Loucy (cell line): ENCODE measurements around the gene GUCY1B1.

ENCODE experiments used
- H2AFZ ChIP-seq: fragments of 200-600 bp; sonication (generic); 2 replicates; pipeline ENCODE4 v1.6.0; 2016; ENCODE audit warnings: antibody characterized with exemption, mild to moderate bottlenecking, low read length, moderate library complexity
- H3F3A ChIP-seq: fragments of 200-600 bp; 2 replicates; pipeline ENCODE4 v1.6.0; 2016; ENCODE audit warnings: antibody characterized with exemption, low read depth, mild to moderate bottlenecking
- H3K27me3 ChIP-seq: fragments of 200-600 bp; sonication (generic); 2 replicates; pipeline ENCODE4 v1.6.1; 2014; ENCODE audit warnings: low read length, mild to moderate bottlenecking; ENCODE audit not compliant: insufficient read depth, poor library complexity, severe bottlenecking
- H3K36me3 ChIP-seq: fragments of 200-600 bp; sonication (generic); 2 replicates; pipeline ENCODE4 v1.6.1; 2016; ENCODE audit warnings: low read length; ENCODE audit not compliant: insufficient read depth
- H3K4me1 ChIP-seq: fragments of 200-600 bp; sonication (generic); 2 replicates; pipeline ENCODE4 v1.5.1; 2014; ENCODE audit warnings: low read length, mild to moderate bottlenecking; ENCODE audit not compliant: insufficient read depth, poor library complexity, severe bottlenecking
- H3K4me2 ChIP-seq: fragments of 200-600 bp; sonication (generic); 2 replicates; pipeline ENCODE4 v1.6.0; 2014; ENCODE audit warnings: antibody characterized with exemption, low read length, low read depth, mild to moderate bottlenecking; ENCODE audit not compliant: poor library complexity, severe bottlenecking
- H3K4me3 ChIP-seq: fragments of 200-600 bp; sonication (generic); 2 replicates; pipeline ENCODE4 v1.5.1; 2014; ENCODE audit warnings: low read length, mild to moderate bottlenecking, mixed read lengths; ENCODE audit not compliant: poor library complexity, severe bottlenecking
- H3K79me2 ChIP-seq: fragments of 200-600 bp; sonication (generic); 2 replicates; pipeline ENCODE4 v1.6.1; 2014; ENCODE audit warnings: low read length; ENCODE audit not compliant: insufficient read depth
- H3K9ac ChIP-seq: fragments of 200-600 bp; sonication (generic); 2 replicates; pipeline ENCODE4 v1.6.0; 2014; ENCODE audit warnings: mild to moderate bottlenecking, low read depth, low read length, moderate library complexity; ENCODE audit not compliant: poor library complexity, severe bottlenecking
- H3K9me2 ChIP-seq: fragments of 200-600 bp; sonication (generic); replicated peaks from 2 replicates; pipeline ENCODE4 v1.6.1; 2016; ENCODE audit warnings: low read depth, low read length, mixed read lengths
- H3K9me3 ChIP-seq: fragments of 200-600 bp; sonication (generic); 2 replicates; pipeline ENCODE4 v1.6.1; 2014; ENCODE audit warnings: mild to moderate bottlenecking, antibody characterized with exemption, low read length, low read depth; ENCODE audit not compliant: insufficient read depth
- H4K20me1 ChIP-seq: fragments of 200-600 bp; sonication (generic); 2 replicates; pipeline ENCODE4 v1.6.0; 2014; ENCODE audit warnings: antibody characterized with exemption, low read length, mild to moderate bottlenecking; ENCODE audit not compliant: insufficient read depth, poor library complexity, severe bottlenecking
- EZH2phosphoT487 ChIP-seq: fragments of 200-600 bp; IDR thresholded peaks from 2 replicates; pipeline ENCODE4 v1.6.1; 2018; ENCODE audit warnings: antibody characterized with exemption, mild to moderate bottlenecking, moderate library complexity, borderline replicate concordance
- TF ChIP-seq, protein P1 (sequence below): fragments of 200-600 bp; sonication (generic); conservative IDR thresholded peaks from 2 replicates; pipeline ENCODE4 v1.5.1; 2014; ENCODE audit warnings: mild to moderate bottlenecking, antibody characterized with exemption, low read length

Gene GUCY1B1

GRCh38 chr4:155712846-155713245, 46.0 kb upstream of the GUCY1B1 start:
- H3F3A ChIP-seq: no peaks in the 10 kb centered on the region
- no peak overlapping the region for H2AFZ ChIP-seq
- peaks cover 13% of the 10 kb centered on the region; the same call in 1 of the 2 replicates for H3K36me3 ChIP-seq
- no peaks in the 10 kb centered on the region for H3K79me2 ChIP-seq
- no peaks in the 10 kb centered on the region for H3K4me1 ChIP-seq
- H3K4me2 ChIP-seq: no peak overlapping the region
- TF ChIP-seq EZH2phosphoT487: no peak
- TF ChIP-seq, protein P1, sequence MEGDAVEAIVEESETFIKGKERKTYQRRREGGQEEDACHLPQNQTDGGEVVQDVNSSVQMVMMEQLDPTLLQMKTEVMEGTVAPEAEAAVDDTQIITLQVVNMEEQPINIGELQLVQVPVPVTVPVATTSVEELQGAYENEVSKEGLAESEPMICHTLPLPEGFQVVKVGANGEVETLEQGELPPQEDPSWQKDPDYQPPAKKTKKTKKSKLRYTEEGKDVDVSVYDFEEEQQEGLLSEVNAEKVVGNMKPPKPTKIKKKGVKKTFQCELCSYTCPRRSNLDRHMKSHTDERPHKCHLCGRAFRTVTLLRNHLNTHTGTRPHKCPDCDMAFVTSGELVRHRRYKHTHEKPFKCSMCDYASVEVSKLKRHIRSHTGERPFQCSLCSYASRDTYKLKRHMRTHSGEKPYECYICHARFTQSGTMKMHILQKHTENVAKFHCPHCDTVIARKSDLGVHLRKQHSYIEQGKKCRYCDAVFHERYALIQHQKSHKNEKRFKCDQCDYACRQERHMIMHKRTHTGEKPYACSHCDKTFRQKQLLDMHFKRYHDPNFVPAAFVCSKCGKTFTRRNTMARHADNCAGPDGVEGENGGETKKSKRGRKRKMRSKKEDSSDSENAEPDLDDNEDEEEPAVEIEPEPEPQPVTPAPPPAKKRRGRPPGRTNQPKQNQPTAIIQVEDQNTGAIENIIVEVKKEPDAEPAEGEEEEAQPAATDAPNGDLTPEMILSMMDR: no peak
- H3K27me3 ChIP-seq: no peaks in the 10 kb centered on the region
- no peaks in the 10 kb centered on the region for H3K9me3 ChIP-seq
- no peaks in the 10 kb centered on the region for H4K20me1 ChIP-seq
- no peak overlapping the region for H3K4me3 ChIP-seq
- H3K9ac ChIP-seq: no peak overlapping the region
- H3K9me2 ChIP-seq: no peaks in the 10 kb centered on the region

DNA sequence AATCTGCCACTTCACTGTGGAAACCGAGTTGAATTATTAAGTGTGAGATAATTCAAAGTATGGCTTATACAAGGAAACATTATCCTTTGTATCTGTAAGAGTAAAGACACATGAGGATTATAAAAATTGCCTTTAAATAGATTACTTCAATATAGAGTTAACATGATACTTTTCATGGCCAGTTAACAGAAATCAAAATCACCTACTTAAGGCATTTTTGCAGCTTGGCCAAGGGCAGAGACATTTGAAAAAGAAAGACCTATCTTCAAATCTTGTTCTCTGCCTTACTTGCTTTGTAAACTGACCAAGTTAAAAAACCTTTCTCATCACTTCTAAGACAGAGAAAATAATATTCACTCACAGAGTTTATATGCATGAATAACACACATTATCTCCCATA, 44.9 kb upstream of the GUCY1B1 start:
- no peak overlapping the region for H2AFZ ChIP-seq
- H4K20me1 ChIP-seq: no peaks in the 10 kb centered on the region
- no peaks in the 10 kb centered on the region for H3K9me2 ChIP-seq
- no peak overlapping the region for H3K4me3 ChIP-seq
- no peak overlapping the region for H3K4me2 ChIP-seq
- H3K36me3 ChIP-seq: peaks cover 13% of the 10 kb centered on the region; the same call in 1 of the 2 replicates
- TF ChIP-seq EZH2phosphoT487: no peak
- TF ChIP-seq, protein P1: no peak
- no peak overlapping the region for H3K9ac ChIP-seq
- no peaks in the 10 kb centered on the region for H3K79me2 ChIP-seq
- H3F3A ChIP-seq: no peaks in the 10 kb centered on the region
- H3K9me3 ChIP-seq: no peaks in the 10 kb centered on the region
- H3K27me3 ChIP-seq: no peaks in the 10 kb centered on the region
- H3K4me1 ChIP-seq: no peaks in the 10 kb centered on the region

DNA sequence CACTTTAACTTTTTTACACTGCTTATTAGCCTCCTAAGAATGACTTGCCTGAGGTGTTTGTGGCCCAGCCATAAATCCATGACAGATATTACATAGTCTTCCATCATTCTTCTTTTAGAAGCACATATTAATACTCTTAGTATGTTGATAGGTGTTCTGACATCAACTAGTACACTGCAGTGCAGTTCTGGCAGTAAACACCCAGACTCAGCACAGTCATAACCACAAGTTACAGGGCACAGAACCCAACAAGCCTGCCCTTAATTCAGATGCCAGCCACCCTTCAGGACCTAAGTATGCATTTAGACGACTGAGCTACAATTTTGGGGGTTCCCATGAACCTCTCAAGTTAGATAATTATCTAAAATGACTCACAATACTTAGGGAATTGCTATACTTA, 36.5 kb upstream of the GUCY1B1 start:
- no peak overlapping the region for H3K4me2 ChIP-seq
- no peaks in the 10 kb centered on the region for H3K9me3 ChIP-seq
- H4K20me1 ChIP-seq: no peaks in the 10 kb centered on the region
- H3K36me3 ChIP-seq: 0 out of 2 replicates have a peak, but pooled peaks cover 4% of the 10 kb centered on the region
- no peaks in the 10 kb centered on the region for H3K79me2 ChIP-seq
- H3K4me1 ChIP-seq: no peaks in the 10 kb centered on the region
- no peaks in the 10 kb centered on the region for H3K9me2 ChIP-seq
- H3F3A ChIP-seq: no peaks in the 10 kb centered on the region
- no peaks in the 10 kb centered on the region for H3K27me3 ChIP-seq
- TF ChIP-seq, protein P1: no peak
- TF ChIP-seq EZH2phosphoT487: no peak
- no peak overlapping the region for H3K9ac ChIP-seq
- no peak overlapping the region for H3K4me3 ChIP-seq
- no peak overlapping the region for H2AFZ ChIP-seq
